Osteocyte (in vitro differentiated cells): ENCODE data around the gene HLA-DPA1. TPM values are rescaled to one million over a fixed set of nuclear protein-coding genes. Genes with fewer than 3 reads are reported as not detected.

ENCODE experiments used
- DNase-seq: peaks from one replicate; pipeline ENCODE4 v3.0.0; 2021; ENCODE audit warnings: mixed read lengths; ENCODE audit not compliant: unreplicated experiment; ENCODE audit errors: extremely low spot score
- H3K27ac Mint-ChIP-seq: one replicate; pipeline ENCODE4 v1.8.0; 2021; ENCODE audit warnings: mild to moderate bottlenecking, mixed read lengths; ENCODE audit not compliant: unreplicated experiment
- H3K27me3 Mint-ChIP-seq: one replicate; pipeline ENCODE4 v1.8.0; 2021; ENCODE audit warnings: mixed read lengths; ENCODE audit not compliant: unreplicated experiment
- H3K36me3 Mint-ChIP-seq: one replicate; pipeline ENCODE4 v1.8.0; 2021; ENCODE audit warnings: mixed read lengths; ENCODE audit not compliant: unreplicated experiment
- H3K4me1 Mint-ChIP-seq: one replicate; pipeline ENCODE4 v1.8.0; 2021; ENCODE audit warnings: mixed read lengths; ENCODE audit not compliant: unreplicated experiment
- H3K4me3 Mint-ChIP-seq: one replicate; pipeline ENCODE4 v1.8.0; 2021; ENCODE audit warnings: mild to moderate bottlenecking, moderate library complexity, mixed read lengths; ENCODE audit not compliant: unreplicated experiment
- H3K9me3 Mint-ChIP-seq: one replicate; pipeline ENCODE4 v1.8.0; 2021; ENCODE audit warnings: mixed read lengths; ENCODE audit not compliant: unreplicated experiment
- total RNA-seq: library from RNA; stranded (reverse); gene quantifications from 2 replicates; pipeline ENCODE4 v1.2.1, GENCODE V29; 2021
- TF ChIP-seq, protein P1 (sequence below): fragments of 200-600 bp; sonication (generic); IDR thresholded peaks from 2 replicates; pipeline ENCODE4 v1.5.0; 2021; ENCODE audit warnings: antibody characterized with exemption, mild to moderate bottlenecking, moderate library complexity

HLA-DPA1 gene
- total RNA-seq, 1 donor from 2014 or later: 2.0 TPM

DNA sequence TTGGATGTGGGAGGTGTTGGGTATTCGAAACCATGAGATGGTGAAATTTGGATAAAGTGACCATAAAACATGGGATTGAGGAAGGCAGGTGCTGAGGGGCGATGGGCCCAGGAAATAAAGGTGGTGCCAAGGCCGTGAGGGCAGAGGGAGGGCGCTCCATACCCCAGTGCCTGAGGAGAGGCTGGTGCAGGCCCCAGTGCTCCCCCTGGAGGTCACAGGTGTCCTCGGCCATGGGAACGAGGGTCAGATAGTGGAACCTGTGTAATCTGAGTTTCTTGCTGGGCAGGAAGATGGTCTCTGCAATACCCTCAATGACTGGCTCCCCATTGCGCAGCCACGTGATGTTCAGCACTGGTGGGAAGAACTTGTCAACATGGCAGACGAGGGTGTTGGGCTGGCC, 18.5 kb upstream of the HLA-DPA1 start:
- no peak for DNase-seq
- no peak overlapping the region for H3K4me3 Mint-ChIP-seq

DNA sequence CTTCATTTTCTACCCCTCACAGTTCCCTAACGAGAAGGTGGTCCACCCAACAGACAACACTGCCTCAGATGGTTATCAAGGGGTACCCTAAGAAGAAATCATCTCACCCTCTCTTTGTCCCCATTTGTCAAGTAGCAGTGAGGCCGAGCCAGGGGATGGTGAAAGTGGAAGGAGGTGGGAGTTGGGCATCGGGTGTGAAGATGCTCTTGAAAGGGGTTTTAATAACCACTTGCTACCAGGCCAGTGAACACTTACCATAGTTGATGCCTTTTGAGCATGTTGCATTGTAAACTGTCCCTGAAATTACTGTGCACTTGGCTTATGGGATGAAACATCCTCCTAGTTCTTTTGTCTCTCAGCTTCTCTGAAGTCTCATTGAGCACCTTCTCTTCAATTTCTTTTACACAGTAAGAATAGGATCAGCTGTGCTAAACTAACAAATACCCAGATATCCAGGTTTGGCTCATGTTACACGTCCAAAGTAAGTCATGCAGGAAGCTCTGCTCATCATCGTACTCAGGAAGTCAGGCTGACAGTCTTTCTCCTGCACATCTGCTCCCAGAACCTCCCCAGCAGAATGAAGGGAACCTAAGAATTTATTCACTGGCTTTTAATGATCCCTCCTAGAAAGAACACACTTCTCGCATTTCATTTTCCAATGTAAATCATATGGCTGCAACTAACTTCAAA, 15.6 kb upstream of the HLA-DPA1 start:
- DNase-seq: no peak
- no peaks in the 10 kb centered on the region for H3K4me1 Mint-ChIP-seq
- TF ChIP-seq, protein P1, sequence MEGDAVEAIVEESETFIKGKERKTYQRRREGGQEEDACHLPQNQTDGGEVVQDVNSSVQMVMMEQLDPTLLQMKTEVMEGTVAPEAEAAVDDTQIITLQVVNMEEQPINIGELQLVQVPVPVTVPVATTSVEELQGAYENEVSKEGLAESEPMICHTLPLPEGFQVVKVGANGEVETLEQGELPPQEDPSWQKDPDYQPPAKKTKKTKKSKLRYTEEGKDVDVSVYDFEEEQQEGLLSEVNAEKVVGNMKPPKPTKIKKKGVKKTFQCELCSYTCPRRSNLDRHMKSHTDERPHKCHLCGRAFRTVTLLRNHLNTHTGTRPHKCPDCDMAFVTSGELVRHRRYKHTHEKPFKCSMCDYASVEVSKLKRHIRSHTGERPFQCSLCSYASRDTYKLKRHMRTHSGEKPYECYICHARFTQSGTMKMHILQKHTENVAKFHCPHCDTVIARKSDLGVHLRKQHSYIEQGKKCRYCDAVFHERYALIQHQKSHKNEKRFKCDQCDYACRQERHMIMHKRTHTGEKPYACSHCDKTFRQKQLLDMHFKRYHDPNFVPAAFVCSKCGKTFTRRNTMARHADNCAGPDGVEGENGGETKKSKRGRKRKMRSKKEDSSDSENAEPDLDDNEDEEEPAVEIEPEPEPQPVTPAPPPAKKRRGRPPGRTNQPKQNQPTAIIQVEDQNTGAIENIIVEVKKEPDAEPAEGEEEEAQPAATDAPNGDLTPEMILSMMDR: no peak
- H3K9me3 Mint-ChIP-seq: no peaks in the 10 kb centered on the region
- H3K27me3 Mint-ChIP-seq: peaks cover 36% of the 10 kb centered on the region
- H3K36me3 Mint-ChIP-seq: no peaks in the 10 kb centered on the region
- H3K4me3 Mint-ChIP-seq: no peak overlapping the region
- no peak overlapping the region for H3K27ac Mint-ChIP-seq

More for the DNA sequence above, 18.5 kb upstream of the HLA-DPA1 start:
- Mint-ChIP-seq H3K36me3 (no peaks in the 10 kb centered on the region), H3K27me3 (peaks cover 50% of the 10 kb centered on the region), H3K9me3 (no peaks in the 10 kb centered on the region), H3K27ac (no peak overlapping the region), H3K4me1 (no peaks in the 10 kb centered on the region)
- TF ChIP-seq, protein P1: no peak

DNA sequence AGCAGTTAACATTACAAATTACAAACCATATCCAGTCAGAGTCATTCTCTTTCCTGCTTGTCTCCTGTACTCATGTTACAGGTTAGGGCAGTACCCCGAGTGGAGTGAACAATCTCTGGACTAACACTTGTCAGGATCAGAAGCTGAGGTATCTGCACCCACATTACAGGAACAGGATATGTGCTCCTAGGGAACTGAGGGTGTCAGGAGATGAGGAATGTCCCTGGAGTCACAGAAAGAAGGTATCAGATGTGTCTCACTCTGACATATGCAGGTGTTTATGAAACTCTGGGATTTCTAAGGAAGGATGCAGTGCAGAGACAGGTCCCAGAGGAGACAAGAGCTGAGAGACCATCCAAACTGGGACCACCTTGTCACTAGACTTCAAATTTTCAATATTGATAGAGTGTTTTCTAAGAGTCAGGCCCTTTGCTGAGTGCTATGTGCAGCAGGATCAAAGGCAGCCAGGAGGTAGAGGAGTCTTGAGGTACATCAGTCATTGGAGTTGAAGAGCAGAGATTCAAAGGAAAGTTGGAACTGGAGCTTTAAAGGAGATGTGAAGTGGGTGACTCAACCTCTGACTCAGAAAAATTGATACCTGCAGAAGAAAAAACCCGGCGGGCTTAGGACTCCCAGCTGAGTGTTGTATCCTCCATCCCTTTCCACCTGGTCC, 14.9 kb upstream of the HLA-DPA1 start:
- Mint-ChIP-seq H3K36me3 (no peaks in the 10 kb centered on the region), H3K9me3 (no peaks in the 10 kb centered on the region), H3K4me3 (no peak overlapping the region), H3K4me1 (no peaks in the 10 kb centered on the region), H3K27me3 (peaks cover 30% of the 10 kb centered on the region), H3K27ac (no peak overlapping the region)
- TF ChIP-seq, protein P1: no peak
- no peak for DNase-seq

DNA sequence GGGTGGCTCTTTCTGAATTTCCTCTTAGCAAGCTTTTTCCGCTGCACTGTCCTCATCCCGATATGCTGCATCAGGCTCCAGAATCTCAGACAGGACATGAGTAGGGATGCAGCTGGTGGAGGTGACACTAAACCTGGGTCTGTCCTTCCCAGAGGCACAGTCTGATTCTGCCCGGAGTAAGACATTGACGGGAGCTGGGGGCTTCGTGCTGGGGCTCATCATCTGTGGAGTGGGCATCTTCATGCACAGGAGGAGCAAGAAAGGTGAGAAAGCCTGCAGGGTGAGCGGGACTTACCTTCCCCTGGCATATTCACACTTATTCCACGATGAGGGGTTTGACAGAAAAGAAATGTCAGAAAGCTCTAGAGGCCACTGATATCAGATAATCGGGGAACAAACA, 12.2 kb upstream of the HLA-DPA1 start:
- DNase-seq: no peak
- Mint-ChIP-seq H3K9me3 (no peaks in the 10 kb centered on the region), H3K4me1 (peaks cover 8% of the 10 kb centered on the region), H3K4me3 (no peak overlapping the region), H3K36me3 (no peaks in the 10 kb centered on the region), H3K27me3 (peaks cover 22% of the 10 kb centered on the region), H3K27ac (no peak overlapping the region)
- TF ChIP-seq, protein P1: no peak

DNA sequence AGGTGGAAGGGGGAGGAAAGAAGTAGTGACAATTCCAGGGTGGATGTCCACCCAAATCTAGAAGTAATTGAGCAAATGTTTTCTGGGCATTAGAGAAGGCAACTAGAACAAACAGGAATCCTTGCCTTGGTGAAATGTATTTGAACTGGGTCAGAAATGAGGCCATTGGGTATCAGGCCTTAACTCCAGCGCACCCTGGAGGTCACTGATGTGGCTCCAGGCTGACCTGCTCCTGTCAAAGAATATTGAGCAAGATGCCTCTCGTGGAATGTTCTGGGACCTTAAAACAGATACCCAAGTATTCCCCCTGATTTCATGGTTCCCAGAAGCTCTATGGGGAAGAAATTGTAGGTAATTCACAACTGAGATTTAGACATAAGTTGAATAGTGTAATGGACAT, 9.3 kb upstream of the HLA-DPA1 start:
- Mint-ChIP-seq H3K4me1 (peaks cover 15% of the 10 kb centered on the region), H3K4me3 (no peak overlapping the region), H3K27me3 (peaks cover 34% of the 10 kb centered on the region), H3K27ac (no peak overlapping the region), H3K9me3 (no peaks in the 10 kb centered on the region), H3K36me3 (no peaks in the 10 kb centered on the region)
- no peak for DNase-seq
- TF ChIP-seq, protein P1: peak; percentile 48
